Esophagus squamous epithelium (tissue), 4 donors: ENCODE measurements around the gene PTPRB.

Source experiments
- POLR2A ChIP-seq, 4 donors: fragments of 450-650 bp; IDR thresholded peaks; one replicate each; pipeline ENCODE4 v1.6.1; 2017; ENCODE audit warnings: antibody characterized with exemption in 4 of 4, mild to moderate bottlenecking in 4 of 4, moderate library complexity in 3 of 4
- TF ChIP-seq, protein P1 (sequence below), 6 experiments: fragments of 450-650 bp in 4 of 6; fragments of 200-600 bp in 2 of 6; sonication (generic) in 2 of 6; IDR thresholded peaks; one replicate each; pipeline ENCODE4 v1.5.1; 2016 to 2019; ENCODE audit warnings: antibody characterized with exemption in 6 of 6, mild to moderate bottlenecking in 4 of 6, moderate library complexity in 4 of 6

DNA sequence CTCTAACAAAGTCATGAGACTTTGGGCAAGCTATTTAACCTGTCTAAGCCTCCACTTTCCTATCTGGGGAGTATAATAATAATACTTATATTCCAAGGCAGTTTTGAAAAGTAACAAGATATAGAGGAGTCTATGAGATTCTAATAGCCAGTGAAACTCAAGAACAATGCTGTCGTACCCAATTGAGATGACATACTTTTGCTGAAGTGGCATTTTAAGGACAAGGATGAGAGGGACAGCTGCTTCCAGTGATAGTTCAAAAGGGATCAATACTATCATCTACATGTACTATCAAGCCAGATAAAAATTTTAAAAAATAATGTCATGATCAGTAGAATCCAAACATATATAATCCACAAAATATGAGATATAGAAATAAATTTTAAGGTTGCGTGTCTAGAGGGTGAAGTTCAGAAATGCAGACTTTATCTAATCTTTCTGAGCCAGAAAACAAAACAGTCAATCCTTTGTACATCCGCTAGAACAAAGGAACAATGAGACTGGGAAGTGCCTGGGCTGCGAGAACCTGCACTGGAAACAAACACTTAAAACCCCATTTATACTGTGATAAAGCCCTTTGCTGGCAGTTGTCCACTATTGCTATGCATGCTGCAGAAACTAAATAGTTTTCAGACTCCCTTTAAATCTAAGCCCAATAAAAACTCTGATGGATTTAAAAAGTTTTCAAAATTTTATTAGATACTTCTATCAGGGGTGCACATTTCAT lies 38.6 kb downstream of the PTPRB start:
- TF ChIP-seq POLR2A (IDR thresholded peaks at IDR 0.05), result no peak
- TF ChIP-seq, protein P1, sequence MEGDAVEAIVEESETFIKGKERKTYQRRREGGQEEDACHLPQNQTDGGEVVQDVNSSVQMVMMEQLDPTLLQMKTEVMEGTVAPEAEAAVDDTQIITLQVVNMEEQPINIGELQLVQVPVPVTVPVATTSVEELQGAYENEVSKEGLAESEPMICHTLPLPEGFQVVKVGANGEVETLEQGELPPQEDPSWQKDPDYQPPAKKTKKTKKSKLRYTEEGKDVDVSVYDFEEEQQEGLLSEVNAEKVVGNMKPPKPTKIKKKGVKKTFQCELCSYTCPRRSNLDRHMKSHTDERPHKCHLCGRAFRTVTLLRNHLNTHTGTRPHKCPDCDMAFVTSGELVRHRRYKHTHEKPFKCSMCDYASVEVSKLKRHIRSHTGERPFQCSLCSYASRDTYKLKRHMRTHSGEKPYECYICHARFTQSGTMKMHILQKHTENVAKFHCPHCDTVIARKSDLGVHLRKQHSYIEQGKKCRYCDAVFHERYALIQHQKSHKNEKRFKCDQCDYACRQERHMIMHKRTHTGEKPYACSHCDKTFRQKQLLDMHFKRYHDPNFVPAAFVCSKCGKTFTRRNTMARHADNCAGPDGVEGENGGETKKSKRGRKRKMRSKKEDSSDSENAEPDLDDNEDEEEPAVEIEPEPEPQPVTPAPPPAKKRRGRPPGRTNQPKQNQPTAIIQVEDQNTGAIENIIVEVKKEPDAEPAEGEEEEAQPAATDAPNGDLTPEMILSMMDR (IDR thresholded peaks at IDR 0.05), result no peak
